Fibroblast of skin of scalp (primary cell): ENCODE results near the gene SLC35G2.
"Not testable (repeated sequence)": the region's sequence is repeated elsewhere in the genome, so short reads cannot be mapped to it uniquely, and the experiment has no call there.

Experiments
- DNase-seq: peaks from one replicate; pipeline ENCODE4 v3.0.0-alpha.2; 2013

SLC35G2 gene

GRCh38 chr3:136891934-136892855 lies 73.3 kb downstream of the SLC35G2 start:
- no peak for DNase-seq

DNA sequence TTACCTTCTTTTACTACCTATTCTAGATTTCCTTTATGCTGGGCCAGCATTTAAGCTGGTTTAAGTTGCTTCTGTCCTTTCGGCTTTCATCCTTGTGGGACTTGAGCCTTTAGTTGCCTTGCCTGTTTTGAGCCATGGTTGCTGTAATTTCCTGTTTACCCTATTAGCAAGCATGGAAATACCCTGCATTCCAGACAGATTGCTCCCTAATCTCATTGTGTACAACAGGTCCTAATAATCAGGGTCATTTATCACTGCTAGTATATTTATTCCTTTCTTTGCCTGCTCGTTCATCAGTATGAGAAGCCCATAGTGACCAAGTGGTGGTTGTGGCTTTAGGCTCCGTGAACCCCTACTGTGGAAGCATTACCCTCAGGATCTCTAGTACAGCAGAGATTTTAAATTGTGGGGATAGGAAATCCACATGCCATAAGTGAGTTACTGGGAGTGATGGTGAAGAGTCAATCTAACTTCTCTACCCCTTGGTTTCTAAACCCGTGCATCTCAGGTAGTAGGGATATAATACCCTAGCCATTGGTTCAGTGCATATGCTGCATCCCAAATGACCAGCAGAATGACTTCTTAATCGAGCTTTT lies 75.0 kb downstream of the SLC35G2 start:
- DNase-seq, result peak; percentile 28

GRCh38 chr3:136897171-136897570 lies 78.2 kb downstream of the SLC35G2 start:
- DNase-seq, result not testable (repeated sequence)

DNA sequence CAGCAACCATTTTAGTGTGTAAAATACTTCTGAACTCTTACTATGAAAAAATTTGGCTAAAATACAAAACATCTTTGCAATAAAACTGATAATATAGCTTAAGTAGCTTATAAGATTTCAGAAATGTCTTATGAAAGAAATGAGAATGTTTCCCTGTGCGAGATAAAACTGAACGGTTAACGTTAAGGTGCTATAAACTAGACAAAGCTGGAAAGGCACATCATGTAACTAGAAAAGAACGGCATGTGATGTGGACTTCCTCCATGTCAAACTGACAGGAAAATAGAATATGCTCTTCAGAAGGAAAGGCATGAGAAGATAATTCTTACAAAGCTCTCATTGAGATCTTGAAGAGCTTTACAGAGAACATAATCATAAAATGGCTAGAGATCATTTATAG lies 79.6 kb downstream of the SLC35G2 start:
- no peak for DNase-seq

DNA sequence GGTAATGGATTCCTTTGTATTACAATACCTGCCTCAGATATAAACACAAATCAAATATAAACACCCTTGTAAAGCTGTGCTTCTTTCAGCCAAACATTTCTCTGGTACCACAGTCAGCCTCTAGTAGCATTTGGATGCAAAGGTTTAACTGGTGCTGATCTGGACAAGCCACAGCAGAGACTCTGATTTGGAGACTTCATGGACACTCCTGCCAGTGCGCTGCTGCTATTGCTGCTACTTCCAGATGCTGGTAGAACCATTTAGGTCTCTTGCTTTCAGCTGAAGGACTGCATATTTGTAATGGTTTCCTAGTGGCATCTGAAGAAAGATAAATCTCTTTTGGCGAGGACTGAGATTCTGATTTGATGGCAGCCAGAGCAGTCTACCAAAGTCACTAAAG lies 80.0 kb downstream of the SLC35G2 start:
- no peak for DNase-seq

DNA sequence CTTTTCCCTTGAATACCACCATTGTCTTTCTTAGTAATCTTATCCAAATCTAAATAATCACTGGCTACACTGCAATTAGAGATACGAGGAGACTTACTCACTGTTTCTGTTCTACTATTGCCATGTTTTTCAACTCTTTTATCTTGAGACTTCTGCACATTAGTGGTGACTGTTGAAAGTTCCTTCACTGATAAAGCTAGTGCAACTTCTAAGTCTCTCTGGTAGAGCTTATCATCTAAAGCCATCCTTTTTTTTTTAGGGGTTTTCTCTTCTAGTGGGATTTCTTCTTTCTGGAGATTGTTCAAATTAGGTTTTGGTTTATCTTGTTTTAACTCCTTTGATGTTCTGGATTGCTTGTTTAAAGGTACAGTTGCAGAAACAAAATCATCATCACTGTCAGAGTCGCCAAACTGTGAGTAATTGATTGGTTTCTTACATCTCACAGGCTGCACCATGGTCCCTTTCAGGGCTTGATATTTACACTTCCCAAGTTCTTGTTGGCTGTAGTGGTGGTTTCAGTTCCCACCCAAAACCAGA lies 80.8 kb downstream of the SLC35G2 start:
- DNase-seq, result no peak

DNA sequence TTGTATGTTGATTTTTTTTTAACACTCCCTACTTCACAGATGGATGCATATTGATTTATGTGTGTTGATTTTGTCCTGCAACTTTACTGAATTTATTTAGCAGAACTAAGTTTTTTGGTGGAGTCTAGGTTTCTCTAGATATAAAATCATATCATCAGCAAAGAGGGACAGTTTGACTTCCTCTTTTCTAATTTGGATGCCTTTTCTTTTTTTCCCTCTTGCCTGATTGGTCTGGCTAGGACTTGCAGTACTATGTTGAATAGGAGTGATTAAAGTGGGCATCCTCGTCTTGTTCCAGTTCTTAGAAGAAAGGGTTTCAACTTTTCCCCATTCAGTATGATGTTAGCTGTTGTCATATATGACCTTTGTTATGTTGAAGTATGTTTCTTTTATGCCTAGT lies 81.8 kb downstream of the SLC35G2 start:
- not testable (repeated sequence) for DNase-seq

DNA sequence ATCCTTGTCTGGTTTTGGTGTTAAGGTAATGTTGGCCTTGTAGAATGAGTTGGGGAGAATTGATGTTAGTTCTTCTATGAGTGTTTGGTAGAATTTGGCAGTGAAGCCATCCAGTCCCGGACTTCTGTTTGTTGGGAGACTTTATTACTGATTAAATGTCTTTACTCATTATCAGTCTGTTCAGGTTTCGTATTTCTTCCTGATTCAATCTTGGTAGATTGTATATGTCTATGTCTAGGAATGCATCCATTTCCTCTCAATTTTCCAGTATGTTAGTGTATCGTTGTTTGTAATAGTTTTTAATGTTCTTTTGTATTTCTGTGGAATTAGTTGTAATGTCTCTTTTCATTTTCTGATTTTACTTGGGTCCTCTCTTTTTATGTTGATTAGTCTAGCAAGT lies 82.5 kb downstream of the SLC35G2 start:
- DNase-seq, result no peak

DNA sequence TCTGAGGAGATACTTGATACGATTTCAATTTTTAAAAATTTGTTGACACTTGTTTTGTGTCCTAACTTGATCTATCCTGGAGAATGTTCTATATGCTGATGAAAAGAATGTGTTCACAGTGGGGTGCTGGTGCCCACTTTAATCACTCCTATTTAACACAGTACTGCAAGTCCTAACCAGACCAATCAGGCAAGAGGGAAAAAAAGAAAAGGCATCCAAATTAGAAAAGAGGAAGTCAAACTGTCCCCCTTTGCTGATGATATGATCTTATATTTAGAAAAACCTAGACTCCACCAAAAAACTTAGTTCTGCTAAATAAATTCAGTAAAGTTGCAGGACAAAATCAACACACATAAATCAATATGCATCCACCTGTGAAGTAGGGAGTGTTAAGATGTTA lies 83.6 kb downstream of the SLC35G2 start:
- not testable (repeated sequence) for DNase-seq

DNA sequence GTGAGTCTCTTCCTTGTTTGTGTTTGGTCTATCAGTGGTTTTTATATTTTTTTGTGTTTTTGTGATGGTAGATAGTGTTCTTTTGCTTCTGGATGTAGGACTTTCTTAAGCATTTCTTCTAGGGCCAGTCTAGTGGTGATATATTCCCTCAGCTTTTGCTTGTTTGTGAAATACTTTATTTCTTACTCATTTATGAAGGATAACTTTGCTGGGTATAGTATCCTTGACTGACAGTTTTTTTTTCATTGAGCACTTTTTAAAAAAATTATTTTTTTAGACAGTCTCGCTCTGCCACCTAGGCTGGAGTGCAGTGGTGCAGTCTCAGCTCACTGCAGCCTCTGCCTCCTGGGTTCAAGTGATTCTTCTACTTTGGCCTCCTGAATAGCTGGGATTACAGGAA lies 85.0 kb downstream of the SLC35G2 start:
- DNase-seq, result no peak

DNA sequence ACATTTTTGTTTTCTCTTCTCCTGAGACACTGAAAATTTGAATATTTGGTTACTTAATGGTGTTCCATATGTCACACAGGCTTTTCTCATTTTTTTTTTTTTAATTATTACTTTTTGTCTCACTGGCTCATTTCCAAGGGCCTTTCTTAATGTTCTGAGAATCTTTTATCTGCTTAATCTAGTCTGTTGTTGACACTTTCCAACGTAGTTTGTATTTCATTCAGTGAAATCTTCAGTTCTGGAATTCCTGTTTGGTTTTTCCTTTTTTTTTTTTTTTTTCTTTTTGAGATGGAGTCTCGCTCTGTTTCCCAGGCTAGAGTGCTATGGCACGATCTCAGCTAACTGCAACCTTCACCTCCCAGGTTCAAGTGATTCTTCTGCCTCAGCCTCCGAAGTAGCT lies 85.8 kb downstream of the SLC35G2 start:
- DNase-seq, result no peak
